Neural crest cell (in vitro differentiated cells): ENCODE measurements around the gene EXOC4. TPM values are rescaled to one million over a fixed set of nuclear protein-coding genes. Genes with fewer than 3 reads are reported as not detected.
"Not testable (repeated sequence)": the region's sequence is repeated elsewhere in the genome, so short reads cannot be mapped to it uniquely, and the experiment has no call there.

Experiments used
- DNase-seq: peaks from one replicate; pipeline ENCODE4 v3.0.0; 2021; ENCODE audit warnings: low read depth, mixed read lengths, low spot score
- H3K27ac Mint-ChIP-seq: one replicate; pipeline ENCODE4 v1.8.0; 2021; ENCODE audit warnings: mild to moderate bottlenecking, mixed read lengths; ENCODE audit not compliant: unreplicated experiment
- H3K27me3 Mint-ChIP-seq: 2 replicates; pipeline ENCODE4 v1.8.0; 2021; ENCODE audit warnings: low read depth, mild to moderate bottlenecking, mixed read lengths
- H3K36me3 Mint-ChIP-seq: 2 replicates; pipeline ENCODE4 v1.8.0; 2021; ENCODE audit warnings: low read depth, mild to moderate bottlenecking, mixed read lengths
- H3K4me1 Mint-ChIP-seq: 2 replicates; pipeline ENCODE4 v1.8.0; 2021; ENCODE audit warnings: mixed read lengths
- H3K4me3 Mint-ChIP-seq: one replicate; pipeline ENCODE4 v1.8.0; 2021; ENCODE audit warnings: mild to moderate bottlenecking, mixed read lengths
- H3K9me3 Mint-ChIP-seq: 2 replicates; pipeline ENCODE4 v1.8.0; 2021; ENCODE audit warnings: mixed read lengths
- total RNA-seq: library from RNA; stranded (reverse); gene quantifications from 2 replicates; pipeline ENCODE4 v1.2.1, GENCODE V29; 2021
- TF ChIP-seq, protein P1 (sequence below): fragments of 200-600 bp; sonication (generic); conservative IDR thresholded peaks from 2 replicates; pipeline ENCODE4 v1.5.0; 2021; ENCODE audit warnings: antibody characterized with exemption, mild to moderate bottlenecking

The EXOC4 gene
- total RNA-seq, 1 donor from 2014 or later, result 79.7 TPM

GRCh38 chr7:133985300-133985699 lies 732.4 kb downstream of the EXOC4 start:
- DNase-seq, result no peak
- no peak overlapping the region for H3K4me3 Mint-ChIP-seq
- no peaks in the 10 kb centered on the region for H3K27me3 Mint-ChIP-seq
- TF ChIP-seq, protein P1, sequence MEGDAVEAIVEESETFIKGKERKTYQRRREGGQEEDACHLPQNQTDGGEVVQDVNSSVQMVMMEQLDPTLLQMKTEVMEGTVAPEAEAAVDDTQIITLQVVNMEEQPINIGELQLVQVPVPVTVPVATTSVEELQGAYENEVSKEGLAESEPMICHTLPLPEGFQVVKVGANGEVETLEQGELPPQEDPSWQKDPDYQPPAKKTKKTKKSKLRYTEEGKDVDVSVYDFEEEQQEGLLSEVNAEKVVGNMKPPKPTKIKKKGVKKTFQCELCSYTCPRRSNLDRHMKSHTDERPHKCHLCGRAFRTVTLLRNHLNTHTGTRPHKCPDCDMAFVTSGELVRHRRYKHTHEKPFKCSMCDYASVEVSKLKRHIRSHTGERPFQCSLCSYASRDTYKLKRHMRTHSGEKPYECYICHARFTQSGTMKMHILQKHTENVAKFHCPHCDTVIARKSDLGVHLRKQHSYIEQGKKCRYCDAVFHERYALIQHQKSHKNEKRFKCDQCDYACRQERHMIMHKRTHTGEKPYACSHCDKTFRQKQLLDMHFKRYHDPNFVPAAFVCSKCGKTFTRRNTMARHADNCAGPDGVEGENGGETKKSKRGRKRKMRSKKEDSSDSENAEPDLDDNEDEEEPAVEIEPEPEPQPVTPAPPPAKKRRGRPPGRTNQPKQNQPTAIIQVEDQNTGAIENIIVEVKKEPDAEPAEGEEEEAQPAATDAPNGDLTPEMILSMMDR, result no peak
- peaks cover 2% of the 10 kb centered on the region for H3K9me3 Mint-ChIP-seq
- no peak overlapping the region for H3K27ac Mint-ChIP-seq
- peaks cover 4% of the 10 kb centered on the region for H3K36me3 Mint-ChIP-seq
- peaks cover 27% of the 10 kb centered on the region for H3K4me1 Mint-ChIP-seq

- no peaks in the 10 kb centered on the region for H3K36me3 Mint-ChIP-seq
- TF ChIP-seq, protein P1, result no peak
- no peak for DNase-seq
- no peak overlapping the region for H3K4me3 Mint-ChIP-seq
- H3K27ac Mint-ChIP-seq, result no peak overlapping the region
- H3K27me3 Mint-ChIP-seq, result no peaks in the 10 kb centered on the region
- H3K4me1 Mint-ChIP-seq, result peaks cover 27% of the 10 kb centered on the region
- H3K9me3 Mint-ChIP-seq, result no peaks in the 10 kb centered on the region
Observed at GRCh38 chr7:133987582-133987981, 734.7 kb downstream of the EXOC4 start.

GRCh38 chr7:133993547-133993946 lies 740.7 kb downstream of the EXOC4 start:
- Mint-ChIP-seq H3K27me3 (no peaks in the 10 kb centered on the region), H3K4me1 (peaks cover 4% of the 10 kb centered on the region), H3K27ac (no peak overlapping the region), H3K9me3 (no peaks in the 10 kb centered on the region), H3K36me3 (no peaks in the 10 kb centered on the region), H3K4me3 (no peak overlapping the region)
- DNase-seq, result no peak
- TF ChIP-seq, protein P1, result no peak

GRCh38 chr7:133994100-133994499 lies 741.2 kb downstream of the EXOC4 start:
- not testable (repeated sequence) for H3K27me3 Mint-ChIP-seq, H3K9me3 Mint-ChIP-seq, H3K36me3 Mint-ChIP-seq, DNase-seq, H3K4me3 Mint-ChIP-seq, H3K4me1 Mint-ChIP-seq, H3K27ac Mint-ChIP-seq

- Mint-ChIP-seq H3K36me3 (peaks cover 2% of the 10 kb centered on the region), H3K4me3 (no peak overlapping the region), H3K27ac (no peak overlapping the region), H3K27me3 (no peaks in the 10 kb centered on the region), H3K4me1 (peaks cover 4% of the 10 kb centered on the region), H3K9me3 (no peaks in the 10 kb centered on the region)
- no peak for DNase-seq
- TF ChIP-seq, protein P1, result no peak
Observed at GRCh38 chr7:133997463-133997862, 744.6 kb downstream of the EXOC4 start.

- H3K4me1 Mint-ChIP-seq, result no peaks in the 10 kb centered on the region
- no peak overlapping the region for H3K27ac Mint-ChIP-seq
- no peak overlapping the region for H3K4me3 Mint-ChIP-seq
- DNase-seq, result no peak
- peaks cover 2% of the 10 kb centered on the region for H3K36me3 Mint-ChIP-seq
- no peaks in the 10 kb centered on the region for H3K27me3 Mint-ChIP-seq
- TF ChIP-seq, protein P1, result no peak
- no peaks in the 10 kb centered on the region for H3K9me3 Mint-ChIP-seq
Observed at GRCh38 chr7:133999178-133999577, 746.3 kb downstream of the EXOC4 start.
